ENCODE data around the gene OTOP2.

The OTOP2 gene

GRCh38 chr17:74924250-74924948 is at the start of gene OTOP2:
TSS of gene OTOP2 (plus strand) at chr17:74924273. CDS start at chr17:74924633, 360 bp downstream.
- peak in 14 of 42 donors; percentile 15 to 51 (median 30) for DNase-seq
- intact Hi-C loops (cut with DNase I) = no loop called here

- intact Hi-C loops (cut with DNase I) = no loop called here
- no peak for DNase-seq
These were observed 49.4 kb upstream of the OTOP2 start for GRCh38 chr17:74874615-74875037.

- intact Hi-C loops (cut with DNase I) = no loop called here
- no peak for DNase-seq
These were observed 48.7 kb upstream of the OTOP2 start for GRCh38 chr17:74875155-74875976.

GRCh38 chr17:74875977-74876593 is 48.0 kb upstream of the OTOP2 start:
- no peak for DNase-seq
- intact Hi-C loops (cut with DNase I) = no loop called here

- intact Hi-C loops (cut with DNase I) = no loop called here
- no peak for DNase-seq
These were observed 46.2 kb upstream of the OTOP2 start for GRCh38 chr17:74877592-74878548.

GRCh38 chr17:74878658-74879057 is 45.4 kb upstream of the OTOP2 start:
- intact Hi-C loops (cut with DNase I) = no loop called here
- no peak for DNase-seq

- DNase-seq = no peak
- intact Hi-C loops (cut with DNase I) = no loop called here
These were observed 44.8 kb upstream of the OTOP2 start for GRCh38 chr17:74879308-74879707.

GRCh38 chr17:74881073-74881472 is 43.0 kb upstream of the OTOP2 start:
- no peak for DNase-seq
- intact Hi-C loops (cut with DNase I) = no loop called here

- DNase-seq = no peak
- intact Hi-C loops (cut with DNase I) = no loop called here
These were observed 41.4 kb upstream of the OTOP2 start for GRCh38 chr17:74882517-74883240.

- no peak for DNase-seq
- intact Hi-C loops (cut with DNase I) = no loop called here
These were observed 40.8 kb upstream of the OTOP2 start for GRCh38 chr17:74883241-74883745.

- no peak for DNase-seq
- intact Hi-C loops (cut with DNase I) = no loop called here
These were observed 35.6 kb upstream of the OTOP2 start for GRCh38 chr17:74888469-74888868.

- DNase-seq = no peak
- intact Hi-C loops (cut with DNase I) = no loop called here
These were observed 33.5 kb upstream of the OTOP2 start for GRCh38 chr17:74890554-74890953.

- intact Hi-C loops (cut with DNase I) = no loop called here
- DNase-seq = no peak
These were observed 31.8 kb upstream of the OTOP2 start for GRCh38 chr17:74892013-74892841.

- intact Hi-C loops (cut with DNase I) = no loop called here
- peak in 30 of 42 donors; percentile 10 to 58 (median 42) for DNase-seq
These were observed 30.8 kb upstream of the OTOP2 start, which contains the start of gene FADS6 for GRCh38 chr17:74892974-74893911. TSS of gene FADS6 (minus strand) at chr17:74893633. CDS start at chr17:74893595, 38 bp downstream.

GRCh38 chr17:74893936-74894671 is 30.0 kb upstream of the OTOP2 start:
- DNase-seq = no peak

More at GRCh38 chr17:74893936-74894671, 30.0 kb upstream of the OTOP2 start:
- intact Hi-C loops (cut with DNase I) = no loop called here
